GM12878 (cell line): ENCODE data around the gene LIPG. TPM values are rescaled to one million over a fixed set of nuclear protein-coding genes. Genes with fewer than 3 reads are reported as not detected.

ENCODE experiments used
- ATF2 ChIP-seq: IDR thresholded peaks from 2 replicates; pipeline ENCODE4 v1.6.1; 2012; ENCODE audit warnings: low read length, inconsistent platforms
- BCL3 ChIP-seq: IDR thresholded peaks from 2 replicates; pipeline ENCODE4 v1.6.1; 2011; ENCODE audit warnings: borderline replicate concordance, low read depth, mild to moderate bottlenecking, moderate library complexity, low read length; ENCODE audit not compliant: insufficient read depth, poor library complexity, severe bottlenecking
- GABPA ChIP-seq: IDR thresholded peaks from 2 replicates; pipeline ENCODE4 v1.6.1; 2014; ENCODE audit warnings: antibody characterized with exemption, low read depth, mild to moderate bottlenecking, inconsistent platforms
- KDM1A ChIP-seq: fragments of 200-600 bp; sonication (generic); IDR thresholded peaks from 2 replicates; pipeline ENCODE4 v1.6.1; 2016; ENCODE audit warnings: borderline replicate concordance
- MAX ChIP-seq: IDR thresholded peaks from 2 replicates; pipeline ENCODE4 v1.6.1; 2012; ENCODE audit warnings: low read depth, low read length, improper control_type of control experiment
- ZNF207 ChIP-seq: fragments of 450-650 bp; IDR thresholded peaks from 2 replicates; pipeline ENCODE4 v1.6.1; 2014; ENCODE audit warnings: antibody characterized with exemption, mild to moderate bottlenecking, borderline replicate concordance
- ZNF687 ChIP-seq: fragments of 450-650 bp; IDR thresholded peaks from 2 replicates; pipeline ENCODE4 v1.6.1; 2017; ENCODE audit warnings: mild to moderate bottlenecking, moderate library complexity
- polyA plus RNA-seq, 11 experiments: library from polyadenylated mRNA; depleted of rRNA in 4 of 11; unstranded in 6 of 11; stranded (reverse) in 5 of 11; fragments of >200 nt; fragmentation: Nextera tagmentation in 4 of 11; fragmentation: Illumina TruSeq in 1 of 11; extraction: Ambion mirVana in 4 of 11; extraction: Trizol in 1 of 11; gene quantifications; 1 replicate in 1 of 11; 2 replicates in 10 of 11; pipeline versions ENCODE4 v1.2.1 to v1.2.3, GENCODE V29; 2011 to 2016; ENCODE audit warnings: inconsistent platforms in 2 of 11, missing spikeins in 2 of 11, low read depth in 1 of 11
- total RNA-seq, 4 experiments: library from RNA; depleted of rRNA in 3 of 4; stranded (reverse); fragments of >200 nt in 3 of 4; fragmentation: Illumina TruSeq in 1 of 4; extraction: Trizol in 1 of 4; gene quantifications; 2 replicates each; pipeline versions ENCODE4 v1.2.1 to v1.2.3, GENCODE V29; 2013 to 2021

Gene LIPG
- total and polyA plus RNA-seq, 10 of the 15 experiments (the other 5 are each of a cell fraction or from before 2014, with no cell fraction given) = 0.04 to 0.55 (median 0.18) TPM; not detected in 1

DNA sequence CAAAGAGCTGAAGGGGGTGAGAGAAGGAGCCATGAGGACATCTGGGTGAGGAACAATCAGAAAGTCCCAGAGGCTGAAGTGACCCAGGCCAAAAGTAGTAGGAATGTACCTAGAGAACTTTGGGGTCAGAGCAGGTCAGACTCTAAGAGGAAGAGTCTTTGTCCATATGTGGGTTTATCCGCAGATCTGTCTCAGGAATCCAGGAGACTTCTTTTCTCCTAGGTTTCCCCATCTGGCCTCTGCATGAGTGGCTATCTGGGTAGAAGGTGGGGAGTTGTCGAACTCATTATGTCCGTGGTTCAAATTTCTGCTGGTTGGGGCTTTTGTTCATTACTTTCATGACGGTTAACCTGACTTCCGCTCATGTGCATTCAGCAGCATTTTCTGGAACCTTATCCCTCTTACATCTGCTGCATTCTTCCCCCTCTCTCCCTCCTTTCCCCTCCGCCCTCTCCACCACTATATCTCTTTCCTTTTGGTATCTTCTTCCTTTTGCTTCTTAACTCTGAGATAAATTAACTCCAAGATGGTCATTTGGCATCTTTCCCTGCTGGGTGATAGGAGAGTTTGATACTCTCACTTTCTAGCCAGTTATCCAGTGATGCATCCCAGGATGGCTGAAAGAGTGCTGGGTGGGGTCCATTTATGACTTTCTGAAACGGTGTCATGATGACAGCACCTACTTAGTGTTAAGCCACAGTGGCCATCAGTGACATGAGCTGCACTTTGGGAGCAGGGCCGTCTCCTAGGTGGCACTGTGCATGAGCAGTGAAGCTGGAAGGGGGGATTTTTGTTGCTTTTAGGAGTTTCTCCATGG, 2.1 kb downstream of the LIPG start (continued):
- TF ChIP-seq ATF2 (no peak), BCL3 (no peak), GABPA (no peak), ZNF207 (no peak), KDM1A (no peak), MAX (no peak), ZNF687 (no peak)
